ENCODE results near the gene TPRX1.
"Not testable (repeated sequence)": the region's sequence is repeated elsewhere in the genome, so short reads cannot be mapped to it uniquely, and the experiment has no call there.

The TPRX1 gene

DNA sequence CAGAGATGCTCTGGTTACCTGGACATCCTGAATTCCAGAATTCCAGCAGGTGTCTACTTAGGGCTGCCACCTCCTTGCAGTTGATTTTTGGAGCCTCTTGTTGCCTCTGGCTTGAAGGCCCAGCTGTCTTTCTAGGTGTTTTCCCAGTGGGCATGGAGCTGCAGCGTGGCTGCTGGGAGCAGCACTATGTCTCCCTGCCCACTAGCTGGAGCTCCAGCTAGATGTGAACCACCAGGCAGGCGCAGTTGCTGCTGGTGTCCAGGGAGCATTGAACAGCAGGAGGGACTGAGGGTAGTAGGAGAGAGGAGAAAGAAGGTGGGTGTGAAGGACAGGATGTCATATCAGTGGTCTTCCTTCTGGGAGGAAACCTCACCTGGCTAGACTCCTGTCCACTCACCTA is 35.7 kb downstream of the TPRX1 start:
- peaks cover 6% of the 10 kb centered on the region for H3K4me1 ChIP-seq (ENCODE audit: insufficient read depth, low read length)
- H3K9ac ChIP-seq (ENCODE audit: low read depth, low read length) = no peak overlapping the region
- H3K9me3 ChIP-seq (ENCODE audit: control insufficient read depth, insufficient read depth, low read length) = no peaks in the 10 kb centered on the region
- no peaks in the 10 kb centered on the region for H3K36me3 ChIP-seq (ENCODE audit: insufficient read depth, low read length)

DNA sequence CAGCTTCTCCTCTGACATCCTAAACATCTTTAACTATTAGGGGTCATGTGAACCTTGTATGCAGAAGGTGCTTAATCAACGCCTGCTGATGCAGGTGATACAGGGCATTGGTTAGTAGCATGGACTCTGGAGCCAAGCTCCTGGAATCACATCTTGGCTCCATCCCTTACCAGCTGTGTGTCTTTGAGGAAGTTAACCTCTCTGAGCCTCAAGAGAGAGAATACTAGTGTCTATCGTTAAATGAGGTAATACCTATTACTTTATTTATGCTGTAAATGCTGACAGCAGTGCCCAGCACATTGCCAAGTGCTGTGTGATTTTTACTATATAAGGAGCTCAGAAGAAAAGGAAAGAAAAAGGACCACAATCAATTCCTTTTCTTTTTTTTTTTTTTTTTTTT is 37.0 kb downstream of the TPRX1 start:
- no peaks in the 10 kb centered on the region for H3K36me3 ChIP-seq (ENCODE audit: insufficient read depth, low read length)
- H3K9ac ChIP-seq (ENCODE audit: low read depth, low read length) = no peak overlapping the region
- no peaks in the 10 kb centered on the region for H3K9me3 ChIP-seq (ENCODE audit: control insufficient read depth, insufficient read depth, low read length)
- peaks cover 6% of the 10 kb centered on the region for H3K4me1 ChIP-seq (ENCODE audit: insufficient read depth, low read length)

DNA sequence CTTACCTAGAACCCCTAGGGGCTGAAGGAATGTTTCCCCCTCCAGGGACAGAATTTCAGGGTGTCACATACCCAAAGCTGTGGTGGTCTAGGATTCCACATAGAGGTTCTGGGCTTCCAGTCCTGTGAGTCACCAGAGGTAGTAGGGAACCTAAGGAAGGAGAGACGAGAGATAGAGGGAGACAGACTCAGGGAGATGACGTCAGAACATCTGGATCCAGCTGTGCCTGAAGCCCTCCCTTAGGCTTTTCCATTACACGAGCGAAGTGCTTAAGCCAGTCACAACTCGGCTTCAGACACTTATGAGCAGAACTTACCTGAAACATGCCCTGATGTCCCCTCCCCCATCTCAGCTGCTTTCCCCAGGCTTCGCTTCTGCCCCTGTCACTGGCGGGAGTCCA is 37.7 kb downstream of the TPRX1 start:
- Histone ChIP-seq H3K9me3 (ENCODE audit: control insufficient read depth, insufficient read depth, low read length) (no peaks in the 10 kb centered on the region), H3K36me3 (ENCODE audit: insufficient read depth, low read length) (no peaks in the 10 kb centered on the region), H3K9ac (ENCODE audit: low read depth, low read length) (no peak overlapping the region), H3K4me1 (ENCODE audit: insufficient read depth, low read length) (peaks cover 6% of the 10 kb centered on the region)

DNA sequence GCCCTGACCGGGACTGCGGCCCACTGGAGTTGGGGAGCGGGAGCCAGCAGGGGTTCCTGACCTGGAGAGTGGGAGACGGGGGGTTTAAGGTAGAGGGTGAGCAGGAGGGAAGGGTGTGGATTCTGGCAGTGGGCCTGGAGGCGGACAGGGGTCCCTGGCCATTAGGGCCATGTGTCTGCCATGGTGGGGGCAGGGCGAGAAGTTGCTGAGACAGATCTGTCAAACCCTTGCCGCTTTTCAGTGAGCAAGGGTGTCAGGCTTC is 38.1 kb downstream of the TPRX1 start:
- H3K9ac ChIP-seq (ENCODE audit: low read depth, low read length) = no peak overlapping the region
- peaks cover 6% of the 10 kb centered on the region for H3K4me1 ChIP-seq (ENCODE audit: insufficient read depth, low read length)
- no peaks in the 10 kb centered on the region for H3K36me3 ChIP-seq (ENCODE audit: insufficient read depth, low read length)

DNA sequence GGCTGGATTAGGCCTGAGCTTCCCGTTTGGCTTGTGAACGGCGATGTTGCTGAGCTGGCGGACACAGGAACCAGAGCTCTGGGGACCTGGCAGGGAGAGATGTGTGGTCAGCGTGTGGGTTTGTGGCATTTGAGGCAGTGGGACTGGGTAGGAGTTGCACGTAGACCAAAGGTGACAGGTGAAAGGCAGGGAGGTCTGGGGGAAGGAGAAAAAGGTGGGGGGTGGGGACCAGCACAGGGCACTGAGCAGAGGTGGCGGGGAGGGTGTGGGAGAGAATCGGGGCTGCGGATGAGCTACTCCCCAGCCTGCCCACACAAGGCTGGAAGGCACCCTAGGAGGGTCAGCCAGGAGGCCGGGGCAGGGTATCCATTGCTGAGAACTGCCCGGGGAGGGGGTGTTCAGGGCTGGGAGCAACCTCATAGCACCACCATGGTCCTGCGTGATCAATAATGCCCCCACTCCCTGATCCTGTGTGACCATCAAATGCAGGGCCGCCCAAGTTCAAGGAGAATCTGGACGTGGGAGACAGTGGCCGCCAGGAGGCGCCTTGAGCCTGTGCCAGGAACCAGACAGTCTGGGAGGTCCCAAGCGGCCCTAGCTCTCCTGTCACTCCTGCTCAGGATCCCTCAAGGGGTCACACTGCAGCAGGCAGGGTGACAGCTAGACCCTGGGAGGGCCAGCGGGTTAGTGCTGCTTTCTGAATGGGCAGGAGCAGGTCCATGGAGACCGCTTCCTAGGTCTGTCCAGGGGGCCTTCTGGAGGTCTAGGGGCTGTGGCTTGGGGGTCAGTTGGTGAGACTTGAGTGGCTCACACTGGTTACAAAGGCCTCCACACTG is 38.6 kb downstream of the TPRX1 start:
- Histone ChIP-seq H3K9me3 (ENCODE audit: control insufficient read depth, insufficient read depth, low read length) (no peaks in the 10 kb centered on the region), H3K9ac (ENCODE audit: low read depth, low read length) (no peak overlapping the region), H3K36me3 (ENCODE audit: insufficient read depth, low read length) (no peaks in the 10 kb centered on the region), H3K4me1 (ENCODE audit: insufficient read depth, low read length) (peaks cover 6% of the 10 kb centered on the region)

More for the DNA sequence above, 38.1 kb downstream of the TPRX1 start:
- no peaks in the 10 kb centered on the region for H3K9me3 ChIP-seq (ENCODE audit: control insufficient read depth, insufficient read depth, low read length)

DNA sequence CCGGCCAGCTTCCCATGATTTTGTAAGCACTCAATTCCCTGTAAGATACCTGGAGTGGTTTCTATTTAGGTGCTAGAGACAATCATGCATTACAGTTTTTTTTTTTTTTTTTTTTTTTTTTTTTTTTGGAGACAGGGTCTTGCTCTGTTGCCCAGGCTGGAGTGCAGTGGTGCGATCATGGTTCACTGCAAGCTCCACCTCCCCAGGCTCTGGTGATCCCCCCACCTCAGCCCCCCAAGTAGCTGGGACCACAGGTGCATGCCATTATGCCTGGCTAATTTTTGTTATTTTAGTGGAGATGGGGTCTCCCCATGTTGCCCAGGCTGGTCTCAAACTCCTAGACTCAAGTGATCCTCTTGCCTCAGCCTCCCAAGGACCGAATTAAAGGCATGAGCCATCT is 39.6 kb downstream of the TPRX1 start:
- not testable (repeated sequence) for H3K9ac ChIP-seq (ENCODE audit: low read depth, low read length); H3K36me3 ChIP-seq (ENCODE audit: insufficient read depth, low read length); H3K4me1 ChIP-seq (ENCODE audit: insufficient read depth, low read length); H3K9me3 ChIP-seq (ENCODE audit: control insufficient read depth, insufficient read depth, low read length)

DNA sequence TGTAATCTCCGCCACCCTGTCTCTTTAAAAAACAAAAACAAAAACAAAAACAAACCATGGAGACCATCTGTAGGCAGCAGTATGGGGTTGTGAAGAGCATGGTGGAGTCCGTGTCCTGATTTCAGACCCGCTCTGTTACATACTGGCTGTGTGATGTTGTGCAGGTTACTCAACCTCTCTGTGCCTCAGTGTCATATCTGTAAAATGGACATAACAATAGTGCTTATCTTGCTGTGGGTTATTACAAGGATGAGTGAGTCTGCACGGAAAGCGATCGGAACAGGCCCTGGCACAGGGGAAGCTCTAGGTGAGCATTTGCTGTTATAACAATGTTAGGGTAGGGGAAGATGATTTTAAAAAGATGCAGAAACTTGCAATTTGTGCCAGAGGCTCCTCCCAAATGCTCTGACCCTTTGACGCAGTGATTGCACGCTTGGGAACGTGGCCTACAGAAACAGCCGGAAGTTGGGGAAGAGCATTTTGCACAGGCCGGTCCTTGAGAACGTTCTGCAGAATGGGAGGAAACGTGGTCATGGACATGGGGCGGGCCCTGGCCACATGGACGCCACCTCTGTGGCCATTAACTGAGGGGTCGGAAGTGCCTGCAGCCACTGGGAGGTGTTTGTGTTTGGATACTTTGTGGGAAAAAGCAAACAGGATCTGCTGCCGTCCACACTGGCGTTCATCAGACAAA is 41.6 kb downstream of the TPRX1 start:
- Histone ChIP-seq H3K4me1 (ENCODE audit: insufficient read depth, low read length) (no peaks in the 10 kb centered on the region; the same call in 1 of the 2 replicates), H3K9ac (ENCODE audit: low read depth, low read length) (no peak overlapping the region), H3K9me3 (ENCODE audit: control insufficient read depth, insufficient read depth, low read length) (no peaks in the 10 kb centered on the region), H3K36me3 (ENCODE audit: insufficient read depth, low read length) (peaks cover 2% of the 10 kb centered on the region; the same call in 1 of the 2 replicates)

DNA sequence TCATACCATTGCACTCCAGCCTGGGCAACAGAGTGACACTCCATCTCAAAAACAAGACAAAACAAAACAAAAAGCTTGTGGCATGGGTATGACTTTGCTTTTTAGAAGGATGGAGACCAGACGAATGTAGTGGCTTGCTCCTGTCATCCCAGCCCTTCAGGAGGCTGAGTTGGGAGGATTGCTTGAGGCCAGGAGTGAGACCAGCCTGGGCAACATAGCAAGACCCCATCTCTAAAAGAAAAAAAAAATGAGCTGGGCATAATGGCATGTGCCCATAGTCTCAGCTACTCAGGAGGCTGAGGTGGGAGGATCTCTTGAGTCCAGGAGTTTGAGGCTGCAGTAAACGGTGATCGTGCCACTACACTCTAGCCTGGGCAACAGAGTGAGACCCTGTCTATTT is 42.2 kb downstream of the TPRX1 start:
- Histone ChIP-seq H3K9ac (ENCODE audit: low read depth, low read length) (no peak overlapping the region), H3K36me3 (ENCODE audit: insufficient read depth, low read length) (peaks cover 2% of the 10 kb centered on the region; the same call in 1 of the 2 replicates), H3K4me1 (ENCODE audit: insufficient read depth, low read length) (no peaks in the 10 kb centered on the region; the same call in 1 of the 2 replicates), H3K9me3 (ENCODE audit: control insufficient read depth, insufficient read depth, low read length) (no peaks in the 10 kb centered on the region)

DNA sequence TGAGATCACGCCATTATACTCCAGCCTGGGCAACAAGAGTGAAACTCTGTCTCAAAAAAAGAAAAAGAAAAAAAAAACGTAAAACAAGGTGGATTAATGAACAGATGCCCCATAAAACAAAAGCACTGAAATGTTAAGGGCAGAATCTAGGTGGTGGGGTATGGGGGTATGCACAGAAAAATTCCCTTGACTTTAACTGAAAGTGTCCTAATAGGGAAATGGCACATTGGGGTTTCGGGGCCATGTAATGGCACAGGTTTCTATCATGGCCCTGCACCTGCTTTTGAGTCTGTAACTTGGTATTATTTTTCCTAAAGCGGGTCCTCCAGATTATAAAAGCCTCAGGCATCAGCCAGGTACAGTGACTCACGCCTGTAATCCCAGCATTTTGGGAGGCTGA is 42.8 kb downstream of the TPRX1 start:
- Histone ChIP-seq H3K9me3 (ENCODE audit: control insufficient read depth, insufficient read depth, low read length) (no peaks in the 10 kb centered on the region), H3K9ac (ENCODE audit: low read depth, low read length) (no peak overlapping the region), H3K4me1 (ENCODE audit: insufficient read depth, low read length) (no peaks in the 10 kb centered on the region; the same call in 1 of the 2 replicates), H3K36me3 (ENCODE audit: insufficient read depth, low read length) (peaks cover 2% of the 10 kb centered on the region; the same call in 1 of the 2 replicates)

DNA sequence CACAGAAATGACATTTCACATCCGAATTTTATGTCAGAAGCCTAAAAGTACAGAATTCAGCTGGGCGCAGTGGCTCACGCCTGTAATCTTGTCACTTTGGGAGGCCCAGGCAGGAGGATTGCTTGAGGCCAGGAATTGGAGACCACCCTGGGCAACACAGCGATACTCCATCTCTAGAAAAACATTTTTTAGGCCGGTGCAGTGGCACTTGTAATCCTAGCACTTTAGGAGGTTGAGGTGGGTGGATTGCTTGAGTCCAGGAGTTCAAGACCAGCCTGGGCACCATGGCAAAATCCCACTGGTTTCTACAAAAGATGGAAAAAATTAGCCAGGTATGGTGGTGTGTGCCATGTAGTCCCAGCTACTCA is 43.7 kb downstream of the TPRX1 start:
- Histone ChIP-seq H3K9ac (ENCODE audit: low read depth, low read length) (no peak overlapping the region), H3K36me3 (ENCODE audit: insufficient read depth, low read length) (peaks cover 7% of the 10 kb centered on the region; the same call in 1 of the 2 replicates), H3K4me1 (ENCODE audit: insufficient read depth, low read length) (no peaks in the 10 kb centered on the region), H3K9me3 (ENCODE audit: control insufficient read depth, insufficient read depth, low read length) (no peaks in the 10 kb centered on the region)

DNA sequence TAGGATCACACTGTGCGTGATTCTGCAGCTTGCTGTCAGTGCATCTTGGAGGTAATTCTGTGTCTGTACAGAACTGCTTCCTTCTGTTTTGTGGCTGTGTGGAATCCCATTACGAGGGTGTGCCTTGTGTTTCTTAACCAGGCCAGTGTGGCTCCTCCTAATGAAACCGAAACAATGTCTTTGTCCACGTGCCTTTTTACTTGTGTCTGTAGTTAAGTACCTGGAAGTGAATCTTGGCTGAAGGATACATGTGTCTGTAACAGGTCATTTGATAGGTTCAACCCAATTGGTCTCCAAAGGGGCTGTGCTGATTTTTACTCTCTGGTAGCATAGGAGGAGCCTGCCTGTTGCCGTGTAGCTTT is 45.9 kb downstream of the TPRX1 start:
- Histone ChIP-seq H3K9me3 (ENCODE audit: control insufficient read depth, insufficient read depth, low read length) (no peaks in the 10 kb centered on the region), H3K9ac (ENCODE audit: low read depth, low read length) (no peak overlapping the region), H3K36me3 (ENCODE audit: insufficient read depth, low read length) (peaks cover 12% of the 10 kb centered on the region; the same call in 1 of the 2 replicates), H3K4me1 (ENCODE audit: insufficient read depth, low read length) (no peaks in the 10 kb centered on the region)

DNA sequence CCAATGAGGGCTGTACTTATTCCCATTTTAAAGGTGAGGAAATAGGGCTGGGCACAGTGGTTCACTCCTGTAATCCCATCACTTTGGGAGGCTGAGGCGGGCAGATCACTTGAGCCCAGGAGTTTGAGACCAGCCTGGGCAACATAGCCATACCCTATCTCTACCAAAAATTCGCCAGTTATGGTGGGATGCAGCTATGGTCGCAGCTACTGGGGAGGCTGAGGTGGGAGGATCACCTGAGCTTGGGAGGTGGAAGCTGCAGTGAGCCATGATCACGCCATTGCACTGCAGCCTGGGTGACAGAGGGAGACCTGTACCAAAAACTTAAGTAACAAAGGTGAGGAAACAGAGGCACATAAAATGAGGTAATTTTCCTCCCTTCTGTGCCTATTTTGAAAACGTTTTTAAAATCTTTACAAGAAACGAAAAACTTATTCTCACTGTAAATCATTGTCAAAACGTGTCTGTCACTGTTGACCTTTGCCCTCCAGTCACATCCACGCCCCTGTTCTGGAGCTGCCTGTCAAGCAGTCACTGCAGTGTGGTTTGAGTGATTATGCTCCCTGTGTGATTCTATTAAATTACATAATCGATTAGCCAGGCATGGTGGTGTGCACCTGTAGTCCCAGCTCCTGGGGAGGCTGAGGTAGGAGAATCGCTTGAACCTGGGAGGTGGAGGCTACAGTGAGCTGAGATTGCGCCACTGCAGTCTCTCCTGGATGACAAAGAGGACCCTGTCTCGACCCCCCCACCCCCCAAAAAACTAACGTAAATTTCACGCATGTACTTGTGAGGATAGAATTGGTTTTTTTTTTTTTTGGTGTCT is 46.5 kb downstream of the TPRX1 start:
- Histone ChIP-seq H3K4me1 (ENCODE audit: insufficient read depth, low read length) (no peaks in the 10 kb centered on the region), H3K36me3 (ENCODE audit: insufficient read depth, low read length) (peaks cover 14% of the 10 kb centered on the region; the same call in 1 of the 2 replicates), H3K9ac (ENCODE audit: low read depth, low read length) (no peak overlapping the region)

DNA sequence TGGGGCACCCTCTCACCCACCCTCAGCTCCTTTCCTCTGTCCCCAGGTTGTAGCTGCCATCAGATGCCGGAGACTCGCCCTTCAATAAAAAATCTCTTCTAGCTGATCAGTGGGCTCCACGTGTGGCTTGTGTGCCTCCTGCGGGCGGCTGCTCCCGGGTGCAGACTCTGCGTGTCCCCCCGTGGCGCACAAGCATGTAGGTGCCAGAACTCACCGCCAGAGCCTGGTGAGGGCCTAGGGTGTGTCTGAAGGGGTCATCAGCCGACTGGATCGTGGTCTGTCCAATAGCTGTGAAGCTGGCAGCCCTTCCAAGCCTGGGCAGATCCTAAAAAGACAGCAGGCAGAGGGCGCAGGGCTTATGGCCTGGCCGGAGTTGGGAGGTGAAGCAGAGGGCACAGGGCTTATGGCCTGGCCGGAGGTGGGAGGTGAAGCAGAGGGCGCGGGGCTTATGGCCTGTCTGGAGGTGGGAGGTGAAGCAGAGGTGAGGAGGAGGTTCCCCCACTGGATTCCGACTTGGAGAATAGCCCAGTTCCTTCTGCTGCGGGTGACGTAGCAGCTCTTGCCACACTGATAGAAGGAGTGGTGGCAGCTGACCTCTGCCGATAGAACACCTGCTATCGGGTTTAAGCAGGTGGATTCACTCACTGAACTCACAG is 47.3 kb downstream of the TPRX1 start:
- H3K36me3 ChIP-seq (ENCODE audit: insufficient read depth, low read length) = peaks cover 14% of the 10 kb centered on the region; the same call in 1 of the 2 replicates

More for the DNA sequence above, 46.5 kb downstream of the TPRX1 start:
- H3K9me3 ChIP-seq (ENCODE audit: control insufficient read depth, insufficient read depth, low read length) = no peaks in the 10 kb centered on the region

DNA sequence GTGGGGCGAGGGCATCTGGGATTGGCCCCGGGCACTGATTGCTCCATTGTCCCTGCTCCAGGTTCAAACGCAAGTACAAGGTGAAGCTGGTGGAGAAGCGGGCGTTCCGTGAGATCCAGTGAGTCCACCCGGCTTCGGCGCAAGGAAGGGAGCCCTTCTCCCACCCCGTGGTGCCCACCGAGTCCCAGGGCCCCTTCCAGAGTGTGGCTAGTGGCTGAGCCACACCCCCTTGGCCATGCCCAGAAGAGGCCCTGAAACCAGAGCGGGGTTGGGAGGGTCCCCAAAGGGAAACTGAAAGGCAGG is 47.8 kb downstream of the TPRX1 start:
- no peaks in the 10 kb centered on the region for H3K4me1 ChIP-seq (ENCODE audit: insufficient read depth, low read length)
- H3K36me3 ChIP-seq (ENCODE audit: insufficient read depth, low read length) = peaks cover 14% of the 10 kb centered on the region; the same call in 1 of the 2 replicates
- H3K9me3 ChIP-seq (ENCODE audit: control insufficient read depth, insufficient read depth, low read length) = no peaks in the 10 kb centered on the region
- no peak overlapping the region for H3K9ac ChIP-seq (ENCODE audit: low read depth, low read length)

More for the DNA sequence above, 47.3 kb downstream of the TPRX1 start:
- Histone ChIP-seq H3K4me1 (ENCODE audit: insufficient read depth, low read length) (no peaks in the 10 kb centered on the region), H3K9me3 (ENCODE audit: control insufficient read depth, insufficient read depth, low read length) (no peaks in the 10 kb centered on the region), H3K9ac (ENCODE audit: low read depth, low read length) (no peak overlapping the region)
